Smooth muscle cell of the brain vasculature (primary cell): ENCODE data around the gene IFNAR2.

Source experiments
- DNase-seq: peaks from one replicate; pipeline ENCODE4 v3.0.0-alpha.2; 2012; ENCODE audit warnings: low read depth, low spot score

IFNAR2 gene

GRCh38 chr21:33229784-33230544 is at the start of gene IFNAR2:
TSS of gene IFNAR2 (plus strand) at chr21:33229938. CDS start at chr21:33241923, 11,985 bp downstream.
- peak; percentile 15 for DNase-seq

DNA sequence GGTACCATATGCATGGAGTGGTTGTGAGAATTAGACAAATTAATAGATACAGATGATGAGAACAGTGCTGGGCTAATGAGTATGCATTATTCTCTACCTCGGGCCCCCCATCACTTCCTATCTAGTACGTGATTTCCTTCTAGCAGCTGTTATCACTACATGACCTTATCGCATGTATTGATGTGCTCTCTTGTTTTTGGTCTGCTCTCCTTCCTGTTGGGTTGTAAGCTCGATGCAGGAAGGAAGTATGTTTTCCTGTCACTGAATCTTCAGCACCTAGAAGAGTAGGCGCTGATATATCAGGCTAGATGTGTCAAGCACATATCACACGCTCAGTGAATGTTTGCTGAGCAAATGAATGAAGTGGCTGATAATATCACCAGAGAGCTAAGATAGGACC is 43.9 kb upstream of the IFNAR2 start:
- no peak for DNase-seq

DNA sequence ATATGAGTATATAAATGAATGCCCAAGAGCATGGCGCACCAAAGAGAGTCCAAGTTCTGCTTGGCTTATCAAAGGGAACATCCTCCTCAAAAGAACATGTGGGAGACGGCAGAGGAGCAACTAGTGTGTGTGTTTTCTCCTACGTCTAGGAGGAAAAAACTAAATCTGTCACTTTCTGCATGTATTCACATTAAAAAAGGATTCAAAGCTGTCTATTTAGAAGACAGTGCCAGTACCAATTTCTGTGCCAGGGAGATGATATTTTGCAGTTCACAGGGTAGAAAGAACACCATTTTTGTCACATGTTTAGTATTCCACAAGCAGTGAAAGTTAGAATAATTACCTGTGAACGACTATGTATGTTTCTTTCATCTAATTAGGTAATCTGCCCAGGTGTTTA is 42.5 kb upstream of the IFNAR2 start:
- no peak for DNase-seq

- no peak for DNase-seq
Observed at GRCh38 chr21:33189237-33189636, 40.5 kb upstream of the IFNAR2 start.

DNA sequence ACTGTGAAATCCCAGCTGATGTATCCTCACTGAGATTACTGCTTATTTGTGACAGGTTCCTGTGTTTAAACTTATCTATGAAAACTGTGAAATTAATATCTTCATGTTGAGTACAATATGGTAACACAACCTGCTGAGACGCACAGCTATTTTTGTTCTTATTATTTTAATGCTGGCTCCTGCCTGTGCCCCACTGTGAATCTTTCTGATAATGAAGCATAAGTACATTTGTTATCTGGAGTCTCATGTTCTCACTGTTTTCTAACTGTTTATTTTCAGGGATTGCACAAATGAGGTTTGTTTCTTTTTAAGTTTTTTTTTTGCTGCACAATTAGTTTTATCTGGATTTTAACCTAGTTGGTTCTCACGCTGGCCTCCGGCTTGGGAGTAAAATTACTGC is 39.9 kb upstream of the IFNAR2 start:
- no peak for DNase-seq

DNA sequence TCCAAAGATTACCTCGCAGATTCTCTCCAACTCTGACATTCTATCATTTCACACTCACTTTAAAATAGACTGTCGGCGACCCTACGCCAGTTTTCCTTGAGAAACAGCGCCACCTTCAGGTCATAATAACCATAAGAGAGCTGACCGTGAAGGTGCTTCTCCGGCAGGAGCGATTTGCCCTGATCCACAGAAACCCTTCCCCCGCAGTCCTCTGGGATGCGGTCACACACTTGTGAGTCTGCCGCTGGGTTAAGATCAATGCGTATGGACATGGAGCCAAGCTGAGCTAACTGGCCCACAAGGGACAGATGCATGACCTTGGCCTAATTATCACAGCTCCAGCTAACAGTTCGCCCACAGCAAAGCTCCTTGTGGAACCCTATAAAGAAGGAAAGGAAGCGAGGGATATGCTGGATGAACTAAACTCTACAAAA is 32.8 kb upstream of the IFNAR2 start:
- no peak for DNase-seq

DNA sequence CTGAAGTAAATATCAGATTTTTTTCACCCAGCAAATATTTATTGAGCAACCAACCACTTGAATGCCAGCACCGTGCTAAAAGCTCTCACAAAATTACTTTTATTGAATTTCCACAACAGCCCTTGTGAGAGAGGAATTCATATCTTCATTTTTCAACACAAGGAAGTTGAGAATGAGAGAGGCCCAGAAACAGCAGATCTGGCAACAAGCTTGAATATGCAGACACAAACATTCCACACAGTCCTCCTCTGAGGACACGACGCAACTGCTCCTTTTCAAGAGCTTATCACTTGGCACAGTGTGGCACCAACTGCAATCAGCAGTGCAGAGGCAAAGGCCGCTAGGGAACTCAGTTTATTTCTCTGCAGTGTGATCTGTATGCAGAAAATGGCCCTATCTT is 32.2 kb upstream of the IFNAR2 start:
- no peak for DNase-seq

DNA sequence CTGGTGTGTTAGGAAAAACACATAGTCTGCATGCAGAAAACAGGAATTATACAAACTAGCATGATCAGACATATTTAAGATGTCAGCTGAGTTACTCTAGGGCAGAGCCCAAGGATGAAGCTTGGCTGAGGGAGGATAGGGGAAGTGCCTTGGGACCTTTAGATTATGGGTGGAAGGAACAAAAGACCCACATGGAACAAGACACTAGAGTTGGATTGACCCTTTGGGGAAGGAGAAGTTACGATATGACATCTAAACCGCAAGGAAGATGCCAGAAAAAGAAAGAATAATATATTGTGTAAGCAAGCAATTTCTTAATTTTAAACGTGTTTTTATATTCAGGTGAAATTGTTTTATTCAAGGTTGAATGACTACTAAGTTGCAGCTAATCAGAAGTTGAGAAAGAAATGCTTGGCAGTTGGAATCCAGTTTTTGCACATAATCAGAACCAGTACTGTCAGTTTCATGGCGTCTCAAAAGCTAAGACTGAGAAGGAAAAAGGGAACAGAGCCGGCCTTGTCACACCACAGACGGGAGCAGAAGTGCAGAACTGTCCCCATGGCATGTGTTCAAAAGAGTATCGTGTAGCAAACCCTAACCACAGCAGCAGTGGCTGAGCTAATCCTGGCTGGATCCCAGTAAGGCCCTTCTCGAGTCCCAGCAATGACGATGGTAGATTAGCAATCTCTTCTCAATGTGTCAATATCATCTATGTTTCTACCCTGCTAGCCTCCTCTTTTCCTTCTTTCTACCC is 31.2 kb upstream of the IFNAR2 start:
- DNase-seq, result no peak

DNA sequence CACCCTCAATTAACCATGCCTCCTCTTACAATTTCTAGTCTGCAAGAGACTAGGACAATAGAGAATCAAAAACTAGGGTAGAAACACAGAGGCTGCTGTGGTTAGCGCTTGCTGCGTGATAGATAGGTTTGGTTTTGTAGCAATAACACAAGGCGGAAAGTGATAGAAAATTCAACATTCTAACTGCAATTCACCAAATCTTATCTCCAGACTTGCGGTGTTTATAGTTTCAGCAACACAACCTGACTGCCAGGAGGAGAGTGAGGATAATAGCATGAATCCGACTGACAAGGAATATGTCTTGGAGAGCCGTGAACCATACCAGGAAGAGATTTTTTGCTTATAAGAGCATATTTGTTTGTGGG is 30.7 kb upstream of the IFNAR2 start:
- DNase-seq, result no peak

DNA sequence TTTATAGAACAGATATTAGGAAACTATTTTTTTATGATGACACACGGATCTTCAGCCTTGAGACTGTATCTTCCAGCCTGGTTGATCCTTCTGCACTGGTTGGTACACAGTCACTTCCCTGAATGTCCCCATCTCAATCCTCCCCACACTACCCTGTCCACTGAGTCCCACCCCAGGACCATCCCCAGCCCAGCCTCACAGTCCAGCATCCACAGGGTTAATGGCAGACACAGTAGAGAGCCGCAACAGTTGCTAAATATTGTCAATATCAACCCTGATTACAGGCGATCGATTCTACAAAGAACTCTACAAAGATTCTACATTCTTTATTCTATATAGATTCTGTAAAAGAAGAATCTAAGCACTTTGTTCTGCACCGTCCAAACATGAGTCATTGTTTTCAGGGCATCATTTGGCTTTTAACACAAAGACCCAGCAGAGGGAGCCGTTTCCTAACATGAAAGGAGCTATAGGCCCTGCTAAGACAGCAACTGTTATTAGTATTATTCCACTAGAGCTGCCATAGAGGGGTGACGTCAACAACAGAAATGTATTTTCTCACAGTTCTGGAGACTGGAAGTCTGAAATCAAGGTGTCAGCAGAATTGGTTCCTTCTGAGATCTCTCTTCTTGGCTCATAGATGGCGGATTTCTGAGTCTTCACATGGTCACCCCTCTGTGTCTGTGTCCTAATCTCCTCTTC is 30.1 kb upstream of the IFNAR2 start:
- DNase-seq, result peak; percentile 83

DNA sequence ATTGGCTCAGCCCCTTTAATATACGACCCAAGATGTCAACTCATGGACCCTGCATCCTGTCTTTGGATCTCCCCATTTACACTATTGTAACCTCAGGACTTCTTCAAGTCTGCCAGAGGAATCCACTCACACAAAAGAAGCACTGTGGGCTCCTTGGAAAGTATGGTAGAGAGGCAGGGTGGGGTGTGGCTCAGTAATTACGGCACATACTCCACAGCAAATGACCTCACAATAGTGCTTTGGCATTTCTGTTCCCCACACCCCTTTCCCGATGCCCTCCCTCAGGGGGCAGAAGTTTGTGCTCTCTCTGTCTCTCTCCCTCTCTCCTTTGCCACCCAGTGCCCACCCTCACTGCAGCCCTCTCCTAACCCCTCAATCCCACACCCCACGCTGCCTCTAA is 27.8 kb upstream of the IFNAR2 start:
- DNase-seq, result no peak

DNA sequence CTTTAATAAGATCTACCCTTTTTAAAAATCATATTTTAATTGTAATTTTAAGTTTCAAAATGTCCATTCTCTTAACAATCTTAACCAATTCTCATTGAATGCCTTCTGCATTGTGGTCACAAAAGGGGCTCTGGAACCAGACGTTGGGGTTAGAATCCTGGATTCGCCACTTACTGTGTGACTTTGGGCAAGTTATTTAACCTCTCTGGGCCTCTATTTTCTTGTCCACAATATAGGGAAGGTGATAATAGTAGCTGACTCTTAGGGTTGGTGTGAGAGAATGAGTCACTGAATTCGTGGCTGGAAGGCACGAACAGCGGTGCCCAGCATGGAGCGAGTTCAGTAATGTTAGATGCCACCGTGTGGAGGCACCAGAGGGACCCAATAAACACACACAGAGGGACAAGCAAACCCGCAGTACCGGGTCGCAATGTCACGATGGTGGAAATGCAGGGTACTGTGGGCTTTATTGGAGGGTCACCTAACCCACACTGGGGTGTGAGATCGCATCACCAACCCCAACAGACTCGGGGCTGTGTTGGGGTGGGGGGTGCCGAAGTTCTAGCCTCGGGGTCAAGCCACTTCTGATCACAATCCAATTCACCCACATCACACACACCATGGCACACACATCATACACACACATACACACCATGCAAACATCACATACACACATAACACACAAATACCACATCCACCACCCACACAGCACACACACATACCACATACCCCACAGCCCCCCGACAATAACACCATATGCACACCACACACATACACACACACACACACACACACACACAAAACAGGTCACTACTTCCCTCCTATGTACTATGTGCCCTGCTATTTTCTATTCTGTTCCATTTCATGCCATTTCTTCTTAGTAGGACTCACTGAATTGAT is 27.0 kb upstream of the IFNAR2 start:
- DNase-seq, result no peak

DNA sequence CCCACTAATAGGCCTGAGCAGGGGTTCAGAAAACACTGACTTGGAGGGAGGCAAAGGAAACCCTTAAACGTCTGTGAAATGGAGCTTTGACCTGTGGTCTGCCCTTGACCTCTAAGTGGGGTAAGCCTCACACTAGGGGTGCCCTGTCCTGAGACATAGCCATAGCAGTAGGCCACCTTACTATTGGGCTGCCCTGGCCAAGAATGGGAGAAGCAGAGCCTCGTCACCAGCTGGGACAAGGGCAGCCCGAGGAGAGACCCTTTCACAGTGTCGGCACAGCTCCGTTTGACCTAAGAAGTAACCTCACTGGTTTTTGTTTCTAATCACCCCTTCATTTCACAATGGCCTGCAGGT is 26.4 kb upstream of the IFNAR2 start:
- DNase-seq, result no peak

DNA sequence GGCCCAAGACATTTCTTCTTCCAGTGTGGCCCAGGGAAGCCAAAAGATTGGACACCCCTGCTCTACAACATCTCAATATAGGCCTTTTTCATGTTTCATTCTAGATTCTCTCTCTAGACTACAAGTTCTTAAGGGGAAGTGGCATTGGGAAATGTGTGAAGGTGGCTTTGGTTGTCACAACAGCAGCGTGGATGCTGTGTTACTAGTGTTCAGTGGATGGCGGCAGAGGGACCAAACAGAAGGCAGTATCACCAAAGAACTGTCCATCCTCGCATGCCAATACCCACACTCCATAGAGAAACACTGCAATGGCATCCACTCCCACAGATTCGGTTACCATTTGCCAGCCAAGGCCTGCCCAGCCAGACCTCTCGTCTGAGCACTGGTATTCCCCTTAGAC is 24.3 kb upstream of the IFNAR2 start:
- no peak for DNase-seq

DNA sequence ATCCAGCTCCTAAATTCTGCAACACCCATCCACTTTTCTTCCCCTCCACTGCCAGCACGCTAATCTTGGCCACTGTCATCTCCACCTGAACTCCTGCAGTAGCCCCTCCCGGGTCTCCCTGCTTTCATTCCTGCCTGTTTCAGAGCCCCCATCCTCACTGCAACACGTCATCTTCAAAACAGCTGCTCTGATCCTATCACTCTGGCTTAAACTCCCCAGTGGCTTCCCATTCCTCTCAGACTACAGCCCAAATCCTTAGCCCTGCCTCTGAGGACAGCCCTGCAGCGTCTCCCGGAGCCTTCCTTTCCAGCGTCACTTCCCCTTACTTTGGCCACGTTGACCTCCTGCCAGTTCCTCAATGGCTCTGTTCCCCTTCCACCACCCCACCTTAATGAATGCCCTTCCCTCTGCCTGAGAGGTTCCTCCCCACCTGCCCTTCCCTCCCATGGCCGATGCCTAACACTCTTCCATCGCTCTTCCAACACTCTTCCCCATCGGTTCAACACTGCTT is 22.9 kb upstream of the IFNAR2 start:
- DNase-seq, result no peak

DNA sequence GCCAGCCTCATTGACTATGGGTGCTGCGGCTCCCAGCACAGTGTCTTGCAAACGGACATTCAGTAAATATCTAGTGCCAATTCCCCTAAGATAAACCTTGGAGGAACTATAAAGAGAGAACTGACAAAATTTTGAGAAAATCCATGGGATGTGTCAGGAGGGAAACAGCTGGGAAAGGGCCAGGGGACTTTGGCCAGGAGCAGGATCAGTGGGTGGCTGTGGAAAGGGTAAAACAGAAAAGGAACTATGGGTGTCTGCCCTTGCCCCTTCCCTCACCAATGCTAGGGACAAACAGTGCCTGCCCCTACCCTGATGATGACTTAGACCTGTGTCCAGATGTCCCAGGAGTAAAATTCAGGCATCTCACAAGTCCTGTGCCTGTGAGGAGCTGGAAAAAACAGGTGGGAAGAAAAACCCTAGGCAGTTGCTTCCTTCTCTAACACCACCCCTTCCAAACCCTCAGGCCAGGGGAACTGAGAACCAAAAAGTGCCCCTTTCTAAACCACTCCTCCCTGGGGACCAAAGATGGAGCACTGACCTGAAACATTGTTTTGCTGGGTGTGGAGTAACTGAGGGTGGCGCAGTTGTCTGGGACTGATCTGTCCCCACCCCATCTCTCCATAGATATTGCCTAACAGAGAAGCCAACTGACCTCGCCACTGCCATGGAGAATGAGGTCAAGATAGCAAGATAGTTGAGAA is 22.1 kb upstream of the IFNAR2 start:
- DNase-seq, result no peak

DNA sequence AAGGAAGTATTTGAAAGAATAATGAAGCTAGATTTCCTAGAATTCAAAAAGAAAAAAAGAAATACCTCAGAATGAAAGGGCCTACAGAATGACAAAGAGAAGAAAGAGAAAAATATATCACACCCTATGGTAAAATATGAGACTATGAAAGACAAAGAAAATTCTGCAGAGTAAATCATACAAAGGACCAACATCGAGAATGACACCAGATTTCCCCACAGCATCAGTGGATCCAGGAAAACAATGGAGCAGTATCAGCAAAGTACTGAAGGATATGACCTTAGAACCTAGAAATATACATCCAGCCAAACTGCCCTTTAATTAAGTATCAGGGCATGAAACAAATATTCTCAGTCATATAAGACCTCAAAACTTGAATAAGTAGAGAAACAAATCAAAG is 21.2 kb upstream of the IFNAR2 start:
- no peak for DNase-seq

GRCh38 chr21:33211305-33211704 is 18.4 kb upstream of the IFNAR2 start:
- no peak for DNase-seq

- no peak for DNase-seq
Observed at GRCh38 chr21:33211732-33212131, 18.0 kb upstream of the IFNAR2 start.

DNA sequence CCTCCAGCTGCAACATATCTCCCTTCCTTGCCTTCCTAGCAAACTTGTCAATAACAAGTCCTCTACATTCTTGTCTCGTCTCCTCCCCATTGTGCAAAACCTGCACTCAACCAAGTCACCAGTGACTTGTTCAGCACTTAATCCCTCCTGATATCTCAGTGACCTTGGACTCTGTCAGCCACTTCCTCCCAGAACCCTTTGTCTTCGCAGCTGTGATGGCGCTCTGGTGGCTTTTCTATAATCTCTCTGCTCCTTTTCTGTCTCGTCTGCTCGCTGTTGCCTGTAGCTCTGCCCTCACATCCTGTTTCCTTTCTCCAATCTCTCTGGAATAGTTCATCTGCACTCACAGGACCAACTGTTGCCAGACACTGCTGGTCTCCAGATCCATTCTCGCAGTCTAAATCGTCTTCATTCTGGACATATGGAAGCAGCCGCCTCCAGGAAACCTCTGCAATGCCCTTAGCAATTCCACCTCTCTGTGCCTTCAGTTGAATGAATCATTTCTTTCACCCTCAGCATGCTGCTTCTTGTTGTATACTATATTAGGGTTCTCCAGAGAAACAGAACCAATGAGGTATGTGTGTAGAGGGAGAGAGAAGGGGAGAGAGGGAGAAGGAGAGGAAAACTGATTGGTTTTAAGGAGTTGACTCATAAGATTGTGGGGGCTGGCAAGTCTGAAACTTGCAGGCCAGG is 17.4 kb upstream of the IFNAR2 start:
- no peak for DNase-seq
